ENCODE results near the gene PDZRN3. TPM values are rescaled to one million over a fixed set of nuclear protein-coding genes. Genes with fewer than 3 reads are reported as not detected.

The PDZRN3 gene
- total and polyA plus RNA-seq, 2 donors (not counting 3 experiments of a cell fraction or from before 2014, with no cell fraction given), result not detected

GRCh38 chr3:73655197-73655596 is 30.5 kb upstream of the PDZRN3 start:
- Histone ChIP-seq H3K9me3 (replicated peaks; ENCODE audit: control insufficient read depth, insufficient read depth, low read length) (no peaks in the 10 kb centered on the region), H3K4me2 (ENCODE audit: insufficient read depth, low read length) (no peak overlapping the region), H3K9ac (replicated peaks; ENCODE audit: extremely low read depth, insufficient read depth, low read length) (no peak overlapping the region), H3K4me3 (replicated peaks in 1 of 3; ENCODE audit: insufficient read depth in 1 of 3, low read depth in 1 of 3, low read length in 3 of 3) (no peak overlapping the region), H4K20me1 (replicated peaks; ENCODE audit: control insufficient read depth, extremely low read depth, insufficient read depth, low read length) (no peaks in the 10 kb centered on the region), H3K79me2 (ENCODE audit: control insufficient read depth, insufficient read depth, low read length) (no peaks in the 10 kb centered on the region), H3K4me1 (ENCODE audit: control insufficient read depth, extremely low read depth, insufficient read depth, low read length) (no peaks in the 10 kb centered on the region), H3K27ac (ENCODE audit: insufficient read depth, low read depth, low read length) (no peak overlapping the region), H3K36me3 (ENCODE audit: control insufficient read depth in 2 of 2, extremely low read depth in 1 of 2, insufficient read depth in 2 of 2, low read length in 2 of 2) (no peaks in the 10 kb centered on the region), H3K27me3 (ENCODE audit: control insufficient read depth in 2 of 2, insufficient read depth in 2 of 2, low read length in 2 of 2) (no peaks in the 10 kb centered on the region), H2AFZ (ENCODE audit: low read depth, low read length) (no peak overlapping the region), H3K9me1 (replicated peaks; ENCODE audit: control insufficient read depth, extremely low read depth, insufficient read depth, low read length) (no peaks in the 10 kb centered on the region)
- no TSS peak for BruUV-seq (replicated peaks)
- DNase-seq (ENCODE audit: low read depth, low spot score), result no peak
- POLR2A ChIA-PET, result no interaction called here
- intact Hi-C loops (cut with micrococcal nuclease) (no loop called here), dilution Hi-C loops (cut with MboI; ENCODE audit: extremely low pct_ligation_motif_present, low sequenced_read_pairs) (no loop called here)
- no peak for FAIRE-seq
- CTCF ChIA-PET, result no interaction called here
- TF ChIP-seq POLR2AphosphoS5 (IDR thresholded peaks at IDR 0.05; ENCODE audit: insufficient read depth, low read depth, low read length) (no peak), GATA2 (IDR thresholded peaks at IDR 0.05; ENCODE audit: insufficient read depth, insufficient read length, low read depth, low read length) (no peak), EZH2 (IDR thresholded peaks at IDR 0.05; ENCODE audit: borderline replicate concordance, low read depth, low read length, severe bottlenecking) (no peak), JUN (IDR thresholded peaks at IDR 0.05; ENCODE audit: borderline replicate concordance, insufficient read depth, insufficient read length, low read depth) (no peak), MAX (IDR thresholded peaks at IDR 0.05; ENCODE audit: insufficient read depth, insufficient read length) (no peak), MYC (IDR thresholded peaks at IDR 0.05; ENCODE audit: low read depth, low read length) (no peak), FOS (IDR thresholded peaks at IDR 0.05; ENCODE audit: borderline replicate concordance, insufficient read depth, low read length) (no peak), POLR2A (IDR thresholded peaks at IDR 0.05; ENCODE audit: low read depth, low read length) (no peak), CTCF (IDR thresholded peaks at IDR 0.05; ENCODE audit: extremely low read depth in 1 of 2, insufficient read depth in 1 of 2, low read depth in 1 of 2, low read length in 2 of 2) (no peak)
